HG03354 (cell line): ENCODE measurements around the gene GOLGA8O.
"Not testable (repeated sequence)": the region's sequence is repeated elsewhere in the genome, so short reads cannot be mapped to it uniquely, and the experiment has no call there.

Source experiments
- ATAC-seq: cut with Tn5 transposase; IDR thresholded peaks from one replicate; pipeline ENCODE4 v1.9.1; 2021; ENCODE audit warnings: mild to moderate bottlenecking; ENCODE audit not compliant: unreplicated experiment, poor library complexity, severe bottlenecking

The GOLGA8O gene, protein sequence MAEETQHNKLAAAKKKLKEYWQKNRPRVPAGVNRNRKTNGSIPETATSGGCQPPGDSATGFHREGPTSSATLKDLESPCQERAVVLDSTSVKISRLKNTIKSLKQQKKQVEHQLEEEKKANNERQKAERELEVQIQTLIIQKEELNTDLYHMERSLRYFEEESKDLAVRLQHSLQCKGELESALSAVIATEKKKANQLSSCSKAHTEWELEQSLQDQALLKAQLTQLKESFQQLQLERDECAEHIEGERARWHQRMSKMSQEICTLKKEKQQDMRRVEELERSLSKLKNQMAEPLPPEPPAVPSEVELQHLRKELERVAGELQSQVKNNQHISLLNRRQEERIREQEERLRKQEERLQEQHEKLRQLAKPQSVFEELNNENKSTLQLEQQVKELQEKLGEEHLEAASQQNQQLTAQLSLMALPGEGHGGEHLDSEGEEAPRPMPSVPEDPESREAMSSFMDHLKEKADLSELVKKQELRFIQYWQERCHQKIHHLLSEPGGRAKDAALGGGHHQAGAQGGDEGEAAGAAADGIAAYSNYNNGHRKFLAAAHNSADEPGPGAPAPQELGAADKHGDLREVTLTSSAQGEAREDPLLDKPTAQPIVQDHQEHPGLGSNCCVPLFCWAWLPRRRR

GRCh38 chr15:32455534-32455933, at the start of gene GOLGA8O:
Gene GOLGA8O (minus strand): TSS chr15:32455634. CDS start chr15:32455536, 98 bp downstream.
- not testable (repeated sequence) for ATAC-seq

- ATAC-seq, result not testable (repeated sequence)
Measured at GRCh38 chr15:32504152-32504811, 48.8 kb upstream of the GOLGA8O start.

GRCh38 chr15:32502946-32503345, 47.5 kb upstream of the GOLGA8O start:
- not testable (repeated sequence) for ATAC-seq

DNA sequence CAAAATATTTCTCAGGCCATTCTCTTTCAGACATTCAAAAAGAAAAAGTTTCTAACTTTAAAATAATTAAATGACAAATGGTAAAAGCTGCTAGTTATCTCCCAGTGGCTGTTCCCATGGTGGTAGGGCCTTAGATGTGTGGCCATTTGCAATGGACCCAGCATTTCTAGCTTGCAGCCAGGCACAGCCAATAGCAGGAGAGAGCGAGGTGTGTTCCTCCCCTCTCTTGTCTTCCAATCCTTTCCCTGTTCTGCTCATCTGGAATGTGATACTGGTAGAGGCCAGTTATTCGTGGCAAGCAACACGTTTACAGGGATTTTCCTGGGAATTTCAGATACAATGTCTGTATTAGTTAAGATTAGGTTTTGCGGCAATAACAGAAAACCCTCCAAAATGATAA, 37.3 kb upstream of the GOLGA8O start:
- ATAC-seq, result not testable (repeated sequence)

GRCh38 chr15:32486474-32486873, 31.0 kb upstream of the GOLGA8O start:
- ATAC-seq, result not testable (repeated sequence)

DNA sequence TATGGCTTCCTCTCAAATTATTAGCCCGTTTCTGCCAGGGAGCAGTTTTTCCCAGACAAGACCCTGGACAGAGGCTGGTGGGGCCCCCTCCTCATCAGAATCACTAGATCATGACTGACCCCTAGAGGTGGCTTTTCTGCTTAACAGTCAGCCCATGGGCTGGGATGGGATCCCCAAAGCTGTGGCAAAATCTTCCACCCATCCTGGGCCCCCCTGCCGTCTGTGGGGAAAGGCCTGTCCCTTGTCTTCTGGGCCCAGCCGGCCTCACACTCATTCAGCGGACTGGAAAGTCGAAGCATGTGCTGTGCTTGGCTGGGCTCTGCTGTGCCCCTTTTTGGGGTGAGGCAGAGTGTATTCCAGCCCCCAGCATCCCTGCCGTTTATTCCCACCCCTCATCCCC, 27.9 kb upstream of the GOLGA8O start:
- not testable (repeated sequence) for ATAC-seq

DNA sequence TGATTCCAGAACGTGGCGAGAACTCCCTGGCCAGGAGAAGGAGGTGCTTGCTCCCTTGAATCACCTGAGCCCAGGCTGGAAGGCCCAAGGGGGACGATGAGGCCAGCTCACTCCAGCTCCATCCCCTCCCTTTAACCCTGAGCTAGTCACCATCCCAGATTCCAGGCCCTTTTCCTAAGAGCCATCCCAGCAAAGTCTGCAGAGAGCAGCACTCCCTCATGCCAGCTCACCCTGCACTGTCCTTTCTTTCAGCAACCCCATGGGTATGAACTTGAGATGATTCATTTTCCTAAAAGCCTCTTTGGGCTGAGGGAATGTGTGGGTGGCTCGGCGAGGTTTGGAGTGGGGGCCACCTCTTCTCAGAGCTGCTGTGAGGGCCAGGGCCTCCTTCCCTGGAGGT, 26.2 kb upstream of the GOLGA8O start:
- ATAC-seq, result not testable (repeated sequence)

GRCh38 chr15:32468076-32468475, 12.6 kb upstream of the GOLGA8O start:
- not testable (repeated sequence) for ATAC-seq

DNA sequence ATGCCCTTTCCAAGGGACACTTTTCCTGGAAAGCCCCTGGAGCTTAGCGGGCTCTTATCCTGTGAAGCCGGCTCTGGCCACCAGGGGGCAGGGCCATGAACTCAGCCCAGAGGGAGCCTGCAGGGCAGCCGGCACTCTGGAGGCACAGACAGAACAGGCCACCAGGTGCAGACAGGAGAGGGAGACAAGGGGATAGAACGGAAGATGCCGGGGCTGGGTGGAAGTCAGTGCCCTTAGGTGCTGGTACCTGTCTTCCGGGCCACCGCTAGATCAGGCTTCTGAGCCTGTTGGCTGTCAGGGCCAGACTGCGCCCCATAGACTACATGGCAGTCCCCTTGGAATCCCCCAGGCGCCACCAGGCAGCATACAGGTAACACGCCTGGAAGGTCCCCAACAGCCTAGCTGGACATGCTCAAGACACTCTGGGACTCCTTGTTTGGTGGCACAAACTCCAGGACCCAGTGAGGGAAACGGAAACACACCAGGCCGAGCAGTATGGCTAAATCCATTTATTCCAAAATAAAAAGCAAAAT, 14.9 kb downstream of the GOLGA8O start:
- not testable (repeated sequence) for ATAC-seq

- ATAC-seq, result not testable (repeated sequence)
Measured at GRCh38 chr15:32434102-32434963, 21.1 kb downstream of the GOLGA8O start.

DNA sequence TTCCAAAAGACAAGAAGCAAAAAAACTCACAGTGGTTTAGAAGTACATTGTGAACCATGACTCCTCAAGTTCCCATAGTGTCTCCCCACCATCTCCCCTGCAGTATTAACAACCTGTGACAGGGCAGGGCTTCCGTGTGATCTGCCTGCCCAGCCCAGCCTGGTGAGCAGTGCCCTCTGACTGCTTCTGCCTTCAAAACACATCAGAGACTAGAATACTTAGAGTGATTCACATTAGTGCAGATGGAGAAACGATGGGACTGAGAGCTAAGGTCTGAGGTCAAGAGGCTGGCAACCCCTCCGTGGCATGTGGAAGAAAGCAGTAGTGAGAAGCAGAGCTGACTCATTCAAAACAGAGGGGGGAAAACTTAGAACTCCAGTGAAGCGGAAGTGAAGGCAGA, 27.8 kb downstream of the GOLGA8O start:
- ATAC-seq, result not testable (repeated sequence)

- ATAC-seq, result not testable (repeated sequence)
Measured at GRCh38 chr15:32426511-32426910, 28.9 kb downstream of the GOLGA8O start.

DNA sequence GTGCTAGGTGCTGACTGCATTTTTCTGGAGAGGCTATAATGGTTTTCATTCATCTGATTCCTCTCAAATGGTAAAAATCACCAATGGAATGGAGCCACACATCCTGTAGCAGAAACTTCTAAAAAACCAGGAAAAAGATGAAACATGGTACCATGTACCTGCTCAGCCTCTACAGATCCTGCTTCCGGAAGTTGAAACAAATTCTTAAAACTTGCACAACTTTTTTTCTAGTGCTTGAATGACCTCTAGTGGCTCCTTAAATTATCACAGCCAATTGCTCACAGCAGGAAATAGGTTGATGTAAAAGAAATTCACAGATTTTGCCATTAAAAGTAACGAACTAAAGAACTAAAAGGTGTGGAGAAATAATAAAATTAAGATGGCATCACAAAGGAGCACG, 47.5 kb downstream of the GOLGA8O start:
- ATAC-seq, result not testable (repeated sequence)

DNA sequence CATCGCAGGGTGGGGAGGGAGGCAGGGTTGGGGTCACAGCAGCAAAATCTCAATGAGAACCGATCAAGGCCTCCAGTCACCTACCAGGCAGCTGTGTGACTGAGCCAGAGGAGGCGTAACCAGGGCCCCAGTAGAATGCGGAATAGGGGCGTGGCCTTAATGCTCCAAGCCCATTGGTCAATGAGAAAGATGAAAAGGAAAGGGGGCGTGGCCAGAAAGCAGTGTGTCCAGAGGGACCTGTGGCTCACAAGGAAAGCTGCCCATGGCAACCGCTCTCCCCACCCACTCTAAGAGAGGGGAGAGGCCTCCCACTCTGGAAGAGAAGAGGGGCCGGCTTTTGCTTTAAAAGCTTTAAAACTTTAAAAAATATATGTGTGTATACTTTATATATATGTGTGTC, 52.2 kb downstream of the GOLGA8O start, which contains the start of gene GOLGA8K:
GOLGA8K (minus strand) TSS at position 101 of the 400 bp plus-strand sequence; CDS start at position 3, 98 bp downstream.
- ATAC-seq, result not testable (repeated sequence)

DNA sequence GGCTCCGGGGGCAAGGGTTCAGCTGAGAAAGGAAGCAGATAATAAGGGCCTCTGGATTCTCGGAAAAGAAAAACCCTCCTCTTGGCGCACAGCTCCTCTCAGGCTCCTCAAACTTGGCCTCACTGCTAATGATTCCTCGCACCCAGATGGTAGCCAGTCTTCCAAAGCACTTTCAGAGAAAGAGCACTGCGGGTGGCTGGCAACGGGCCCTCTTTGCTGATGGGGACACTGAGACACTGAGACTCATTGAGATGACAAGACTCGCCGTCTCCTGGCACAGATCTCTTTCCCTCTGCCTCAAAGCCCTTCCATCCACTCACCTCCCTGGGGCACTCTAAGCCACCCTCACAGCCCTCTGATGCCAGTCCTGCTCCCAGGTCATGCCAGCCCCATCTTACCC, 58.9 kb downstream of the GOLGA8O start:
- ATAC-seq, result not testable (repeated sequence)
